WERI-Rb-1 (cell line): ENCODE data around the gene ERI3.
"Not testable (repeated sequence)": the region's sequence is repeated elsewhere in the genome, so short reads cannot be mapped to it uniquely, and the experiment has no call there.

Source experiments
- DNase-seq: peaks from one replicate; pipeline ENCODE4 v3.0.0-alpha.2; 2020
- H3K27ac ChIP-seq: fragments of 250-450 bp; sonication (Bioruptor Pico); 2 replicates; pipeline ENCODE4 v1.5.1; 2020; ENCODE audit warnings: mild to moderate bottlenecking, moderate library complexity
- H3K27me3 ChIP-seq: fragments of 250-450 bp; sonication (Bioruptor Pico); 2 replicates; pipeline ENCODE4 v1.5.1; 2021; ENCODE audit warnings: mild to moderate bottlenecking, low read depth, moderate library complexity; ENCODE audit not compliant: insufficient read depth, severe bottlenecking
- H3K36me3 ChIP-seq: fragments of 250-450 bp; sonication (Bioruptor Pico); 2 replicates; pipeline ENCODE4 v1.5.1; 2020; ENCODE audit warnings: mild to moderate bottlenecking, moderate library complexity
- H3K4me3 ChIP-seq: 2 replicates; pipeline ENCODE4 v1.5.1; 2011; ENCODE audit warnings: low read depth, mild to moderate bottlenecking, control low read depth, low read length
- H3K9me3 ChIP-seq: fragments of 250-450 bp; sonication (Bioruptor Pico); 2 replicates; pipeline ENCODE4 v1.5.1; 2021; ENCODE audit warnings: mild to moderate bottlenecking, moderate library complexity; ENCODE audit not compliant: severe bottlenecking
- CTCF ChIP-seq: IDR thresholded peaks from 2 replicates; pipeline ENCODE4 v1.5.1; 2011; ENCODE audit warnings: low read depth, mild to moderate bottlenecking, control low read depth, inconsistent platforms, low read length

ERI3 gene

GRCh38 chr1:44210595-44210994 is 144.5 kb downstream of the ERI3 start:
- no peaks in the 10 kb centered on the region for H3K9me3 ChIP-seq
- no peak for TF ChIP-seq CTCF
- peaks cover 13% of the 10 kb centered on the region for H3K36me3 ChIP-seq
- no peaks in the 10 kb centered on the region for H3K27me3 ChIP-seq
- no peak overlapping the region for H3K4me3 ChIP-seq
- DNase-seq: no peak
- no peak overlapping the region for H3K27ac ChIP-seq

- DNase-seq: no peak
- Histone ChIP-seq H3K4me3 (no peak overlapping the region), H3K27me3 (no peaks in the 10 kb centered on the region), H3K9me3 (no peaks in the 10 kb centered on the region), H3K27ac (no peak overlapping the region), H3K36me3 (no peaks in the 10 kb centered on the region)
- TF ChIP-seq CTCF: no peak
These were observed 146.8 kb downstream of the ERI3 start for GRCh38 chr1:44208226-44208625.

- H3K4me3 ChIP-seq, H3K27ac ChIP-seq, H3K9me3 ChIP-seq, H3K27me3 ChIP-seq, H3K36me3 ChIP-seq, DNase-seq: not testable (repeated sequence)
These were observed 148.5 kb downstream of the ERI3 start for GRCh38 chr1:44206545-44206944.

GRCh38 chr1:44200336-44200735 is 154.7 kb downstream of the ERI3 start:
- no peaks in the 10 kb centered on the region for H3K9me3 ChIP-seq
- no peak overlapping the region for H3K4me3 ChIP-seq
- no peaks in the 10 kb centered on the region for H3K36me3 ChIP-seq
- DNase-seq: no peak
- no peak overlapping the region for H3K27ac ChIP-seq
- no peak for TF ChIP-seq CTCF
- H3K27me3 ChIP-seq: no peaks in the 10 kb centered on the region

- Histone ChIP-seq H3K9me3 (peaks cover 21% of the 10 kb centered on the region), H3K27me3 (no peaks in the 10 kb centered on the region), H3K36me3 (no peaks in the 10 kb centered on the region), H3K27ac (no peak overlapping the region), H3K4me3 (no peak overlapping the region)
- no peak for TF ChIP-seq CTCF
- no peak for DNase-seq
These were observed 180.4 kb downstream of the ERI3 start for GRCh38 chr1:44174630-44175029.
